Uterus (tissue), 4 donors: Measurements from ENCODE around the gene IKZF4. TPM values are rescaled to one million over a fixed set of nuclear protein-coding genes. Genes with fewer than 3 reads are reported as not detected.
"Not testable (repeated sequence)": the region's sequence is repeated elsewhere in the genome, so short reads cannot be mapped to it uniquely, and the experiment has no call there.

Experiments
- DNase-seq, 2 donors: peaks; one replicate each; pipeline ENCODE4 v3.0.0-alpha.2; 2019 to 2020
- H3K27ac ChIP-seq, 2 donors: fragments of 200-600 bp; sonication (generic); 1 replicate in 1 of 2; 2 replicates in 1 of 2; pipeline ENCODE4 v1.5.1; 2016 to 2018
- H3K27me3 ChIP-seq, 2 donors: fragments of 200-600 bp; sonication (generic); one replicate each; pipeline ENCODE4 v1.5.1; 2018 to 2019; ENCODE audit warnings: control low read depth in 1 of 2
- H3K36me3 ChIP-seq, 2 donors: fragments of 200-600 bp; sonication (generic); one replicate each; pipeline ENCODE4 v1.5.1; 2019; ENCODE audit warnings: control low read depth in 1 of 2
- H3K4me1 ChIP-seq, 2 donors: fragments of 200-600 bp; sonication (generic); one replicate each; pipeline ENCODE4 v1.5.1; 2018 to 2019; ENCODE audit warnings: control low read depth in 1 of 2
- H3K4me3 ChIP-seq, 2 donors: fragments of 200-600 bp; sonication (generic); 1 replicate in 1 of 2; 2 replicates in 1 of 2; pipeline ENCODE4 v1.5.1; 2018 to 2019; ENCODE audit warnings: mild to moderate bottlenecking in 1 of 2
- H3K9me3 ChIP-seq, 2 donors: fragments of 200-600 bp; sonication (generic); one replicate each; pipeline ENCODE4 v1.5.1; 2019; ENCODE audit warnings: control low read depth in 1 of 2
- CTCF ChIP-seq, 4 experiments: fragments of 200-600 bp in 2 of 4; fragments of 450-650 bp in 2 of 4; sonication (generic) in 2 of 4; IDR thresholded peaks; one replicate each; pipeline ENCODE4 v1.5.1; 2016 to 2019; ENCODE audit warnings: antibody characterized with exemption in 4 of 4, mild to moderate bottlenecking in 2 of 4, moderate library complexity in 1 of 4
- POLR2A ChIP-seq, 2 donors: fragments of 450-650 bp; IDR thresholded peaks; one replicate each; pipeline ENCODE4 v1.6.1; 2016; ENCODE audit warnings: antibody characterized with exemption in 2 of 2, mild to moderate bottlenecking in 1 of 2, moderate library complexity in 1 of 2
- intact Hi-C: fragments of 100-400 bp; cut with DNase I; formaldehyde crosslinking; loops from one replicate; pipeline ENCODE4 v1.15.1; 2023; ENCODE audit warnings: low total_unique reads
- total RNA-seq, 4 donors: library from RNA; depleted of rRNA in 3 of 4; stranded (reverse); fragments of >200 nt in 3 of 4; gene quantifications; one replicate each; pipeline versions ENCODE4 v1.1.0 to v1.2.4, GENCODE V29; 2014 to 2023
- donor health status: DM: yes; HTN: yes; CAD: no.

Gene IKZF4
- total RNA-seq, 4 donors from 2014 or later = 4.4 to 19.4 (median 5.6) TPM; not detected in 1

- Histone ChIP-seq H3K36me3 (no peaks in the 10 kb centered on the region), H3K4me3 (peak within 1 kb of the TSS; percentile 60 to 63), H3K9me3 (no peaks in the 10 kb centered on the region), H3K4me1 (no peaks in the 10 kb centered on the region), H3K27ac (peak within 1 kb of the TSS; percentile 81 to 85), H3K27me3 (no peaks in the 10 kb centered on the region)
- intact Hi-C loops = loop anchor here (10.0 kb wide), 1 partner anchor 48 kb away; the partner anchor contains the start of gene RPS26
- DNase-seq = peak; percentile 96 to 98
- TF ChIP-seq POLR2A (IDR thresholded peaks at IDR 0.05) = peak; percentile 56 to 63
- no peak for TF ChIP-seq CTCF (IDR thresholded peaks at IDR 0.05)
These were observed 23.9 kb upstream of the IKZF4 start, which contains the start of gene SUOX for GRCh38 chr12:55996715-55997534. TSS of gene SUOX (plus strand) at chr12:55997276. CDS start at chr12:56002222, 4,946 bp downstream.

GRCh38 chr12:55997535-55997859 lies 23.3 kb upstream of the IKZF4 start:
- Histone ChIP-seq H3K27me3 (no peaks in the 10 kb centered on the region), H3K36me3 (no peaks in the 10 kb centered on the region), H3K4me1 (no peaks in the 10 kb centered on the region), H3K9me3 (no peaks in the 10 kb centered on the region), H3K27ac (peak overlapping the region; percentile 81 to 84), H3K4me3 (peak overlapping the region; percentile 60 to 63)
- intact Hi-C loops = loop anchor here (10.0 kb wide), 1 partner anchor 47 kb away; the partner anchor contains the start of gene RPS26
- DNase-seq = no peak
- TF ChIP-seq POLR2A (IDR thresholded peaks at IDR 0.05) (no peak), CTCF (IDR thresholded peaks at IDR 0.05) (no peak)

GRCh38 chr12:55999522-55999921 lies 21.3 kb upstream of the IKZF4 start:
- intact Hi-C loops = loop anchor here (10.0 kb wide), 1 partner anchor 45 kb away; the partner anchor contains the start of gene RPS26
- not testable (repeated sequence) for H3K36me3 ChIP-seq, H3K4me3 ChIP-seq, DNase-seq, H3K27ac ChIP-seq, H3K4me1 ChIP-seq, H3K9me3 ChIP-seq, H3K27me3 ChIP-seq

GRCh38 chr12:55999999-56000540 lies 20.8 kb upstream of the IKZF4 start:
- DNase-seq, H3K36me3 ChIP-seq, H3K27me3 ChIP-seq, H3K4me1 ChIP-seq, H3K4me3 ChIP-seq, H3K27ac ChIP-seq, H3K9me3 ChIP-seq: not testable (repeated sequence)
- intact Hi-C loops = loop anchor here (10.0 kb wide), 1 partner anchor 45 kb away; the partner anchor contains the start of gene RPS26

- Histone ChIP-seq H3K36me3 (no peaks in the 10 kb centered on the region), H3K9me3 (no peaks in the 10 kb centered on the region), H3K4me1 (no peaks in the 10 kb centered on the region), H3K4me3 (no peak overlapping the region), H3K27me3 (no peaks in the 10 kb centered on the region), H3K27ac (no peak overlapping the region)
- intact Hi-C loops = no loop called here
- TF ChIP-seq POLR2A (IDR thresholded peaks at IDR 0.05) (no peak), CTCF (IDR thresholded peaks at IDR 0.05) (no peak)
- no peak for DNase-seq
These were observed 19.2 kb upstream of the IKZF4 start for GRCh38 chr12:56001487-56002100.

- DNase-seq, H3K9me3 ChIP-seq, intact Hi-C loops, H3K27me3 ChIP-seq, H3K4me3 ChIP-seq, H3K4me1 ChIP-seq, H3K36me3 ChIP-seq, H3K27ac ChIP-seq: not testable (repeated sequence)
These were observed 17.5 kb upstream of the IKZF4 start for GRCh38 chr12:56003376-56003775.
